HuH-7.5 (cell line): Measurements from ENCODE around the gene KRT76.
"Not testable (repeated sequence)": the region's sequence is repeated elsewhere in the genome, so short reads cannot be mapped to it uniquely, and the experiment has no call there.

Experiments
- DNase-seq: peaks from one replicate; pipeline ENCODE4 v3.0.0; 2011; ENCODE audit warnings: low spot score

Gene KRT76

DNA sequence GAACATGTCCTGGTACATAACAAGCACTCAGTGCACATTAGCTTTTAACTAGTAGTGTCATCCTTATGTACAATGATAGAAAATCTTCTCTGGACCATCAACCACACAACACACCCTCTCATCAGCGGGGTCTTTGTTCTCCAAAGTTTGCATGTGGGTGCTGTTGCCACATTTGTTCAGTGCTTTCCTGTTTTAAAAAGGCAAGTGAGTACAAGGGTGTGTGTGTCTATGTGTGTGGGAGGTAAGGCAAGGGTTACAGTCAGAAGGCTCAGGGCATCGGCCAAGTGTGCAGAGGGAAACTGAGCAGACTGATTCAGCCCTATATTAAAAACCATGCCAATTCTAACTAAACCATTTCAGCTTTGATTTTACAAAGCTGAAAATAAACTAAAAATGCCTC is 17.9 kb downstream of the KRT76 start:
- DNase-seq, result no peak

DNA sequence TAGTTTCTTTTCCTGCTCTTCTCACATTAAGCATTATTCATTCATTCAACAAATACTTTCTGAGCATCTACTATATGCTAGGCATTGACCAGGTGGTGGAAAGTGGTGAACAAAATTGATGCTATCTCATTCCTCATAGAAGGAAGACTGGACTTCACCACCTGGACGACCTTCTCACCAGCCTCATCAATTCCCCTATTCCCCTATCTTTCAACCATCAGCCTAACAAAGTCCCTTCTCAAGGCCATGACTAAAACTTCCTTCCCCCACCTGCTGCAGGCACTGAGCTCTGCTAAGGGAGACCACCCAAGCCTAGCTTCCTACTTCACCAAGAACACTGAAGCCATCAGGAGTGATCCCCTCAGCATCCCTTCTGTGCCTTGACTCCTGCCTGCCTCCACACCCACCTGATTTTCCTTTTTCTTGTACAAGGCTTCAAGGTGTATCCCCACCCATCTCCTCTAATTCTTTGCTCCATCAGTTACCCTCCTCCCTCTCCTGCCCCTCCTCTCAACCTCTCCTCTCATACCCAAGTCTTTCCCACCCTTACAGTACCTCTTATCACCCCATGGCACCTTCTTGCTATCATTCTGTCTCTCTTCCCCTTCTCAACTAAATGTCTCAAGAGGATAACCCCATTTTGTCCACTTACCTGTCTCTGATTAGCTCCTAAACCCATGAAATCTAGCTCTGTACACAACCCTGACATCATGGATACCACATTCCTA is 19.5 kb downstream of the KRT76 start:
- no peak for DNase-seq

DNA sequence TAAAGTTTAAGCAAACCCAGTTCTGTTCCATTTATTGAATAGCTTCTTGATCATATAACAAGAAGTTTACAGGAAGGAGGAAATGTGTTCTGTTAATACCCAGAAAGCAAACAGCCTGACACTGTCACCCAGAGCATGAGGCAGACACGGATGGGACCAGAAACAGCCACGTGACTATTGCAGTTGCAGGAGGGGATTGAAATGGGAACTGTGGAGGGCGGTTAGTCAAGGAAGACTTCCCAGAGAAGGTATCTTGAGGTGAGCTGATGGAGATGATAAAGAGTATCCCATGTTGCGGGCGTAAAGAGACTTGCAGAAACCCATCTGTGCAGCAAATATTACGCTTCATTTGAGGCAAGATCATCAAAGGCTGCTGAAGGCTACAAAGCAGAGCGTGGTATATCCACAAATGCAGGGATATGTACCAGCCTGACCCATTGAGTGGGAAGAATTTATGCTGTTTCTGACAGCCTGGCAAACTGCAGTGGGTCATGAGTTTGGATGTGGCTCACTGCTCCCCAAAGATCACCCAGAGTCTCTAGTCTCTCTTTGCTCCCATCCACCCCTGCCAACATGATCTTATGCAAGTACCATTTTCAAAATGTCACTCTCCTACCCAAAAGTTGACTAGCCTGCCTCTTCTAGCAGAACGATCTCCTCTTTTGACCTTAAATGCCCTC is 20.7 kb downstream of the KRT76 start:
- DNase-seq, result no peak

DNA sequence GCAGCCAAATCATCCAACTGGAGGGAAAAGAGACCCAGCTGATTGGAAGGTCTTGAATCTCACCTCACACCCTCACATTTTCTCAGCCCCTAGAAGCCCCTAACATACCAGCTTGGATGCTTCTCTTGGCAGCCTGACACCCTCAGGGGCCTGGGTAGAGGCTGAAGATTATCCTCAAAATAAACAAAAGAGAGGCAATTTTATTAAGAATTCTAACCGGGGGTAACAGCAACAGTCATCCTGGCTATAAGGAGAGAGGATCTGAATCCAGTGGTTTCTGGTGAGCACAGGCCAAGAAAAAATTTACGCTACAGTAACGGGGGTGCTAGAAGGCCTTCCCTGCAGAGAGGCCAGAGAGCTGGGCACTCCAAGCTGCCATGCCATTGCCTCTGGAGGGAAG is 21.6 kb downstream of the KRT76 start:
- DNase-seq, result no peak

DNA sequence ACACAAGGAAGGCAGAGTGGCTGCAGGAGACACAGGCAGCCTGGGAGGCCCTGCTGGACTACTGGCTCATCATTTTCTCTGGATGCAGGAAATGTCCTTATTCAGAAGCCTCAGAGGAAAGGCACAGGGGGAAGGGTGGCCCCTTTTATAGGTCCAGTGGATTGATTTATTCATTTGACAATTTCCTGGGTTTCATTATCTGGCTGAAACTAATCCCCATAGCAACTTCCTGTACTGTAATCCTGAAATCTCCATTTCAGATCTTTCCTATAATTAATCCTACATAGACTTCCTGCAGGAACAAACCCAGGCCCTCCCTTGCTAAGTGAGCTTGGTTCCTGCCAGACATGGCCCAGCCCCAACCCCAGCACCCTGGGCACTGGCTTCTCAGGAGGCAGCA is 23.0 kb downstream of the KRT76 start:
- DNase-seq, result no peak

DNA sequence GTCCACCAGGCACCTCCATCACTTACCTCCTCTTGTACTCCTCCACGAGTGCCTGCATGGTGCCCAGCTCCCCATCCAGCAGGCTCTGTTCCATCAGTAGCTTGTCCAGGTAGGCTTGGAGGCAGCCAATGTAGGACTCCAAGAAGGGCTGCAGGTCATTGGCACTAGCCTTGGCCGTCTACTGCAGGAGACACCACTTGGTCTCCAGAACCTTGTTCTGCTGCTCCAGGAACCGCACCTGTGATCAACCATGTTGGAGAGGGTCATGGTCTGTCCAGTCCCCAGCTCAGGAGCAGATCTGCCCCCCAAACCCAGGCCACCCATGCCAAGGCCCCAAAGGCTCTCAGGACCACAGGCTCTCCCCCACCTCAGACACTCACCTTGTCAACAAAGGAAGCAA is 23.9 kb downstream of the KRT76 start:
- no peak for DNase-seq

DNA sequence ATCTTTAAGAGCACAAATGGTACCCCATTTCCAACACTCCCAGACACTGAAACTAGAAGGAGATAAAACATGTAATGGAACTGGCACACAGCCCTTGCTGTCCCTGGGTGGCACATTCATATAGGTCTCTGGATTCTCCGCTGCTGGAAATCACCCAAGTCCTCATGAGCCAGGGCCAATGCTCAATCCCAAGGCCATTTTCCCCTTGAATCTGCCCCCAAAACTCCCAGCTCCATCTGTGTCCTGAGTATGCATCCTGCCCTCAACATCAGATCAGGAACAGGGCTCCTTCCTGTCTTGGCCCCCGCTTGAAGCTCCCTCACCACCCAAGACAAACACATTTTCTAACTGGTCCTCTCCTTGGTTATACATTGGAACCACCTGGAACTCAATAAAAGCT is 24.6 kb downstream of the KRT76 start:
- no peak for DNase-seq

DNA sequence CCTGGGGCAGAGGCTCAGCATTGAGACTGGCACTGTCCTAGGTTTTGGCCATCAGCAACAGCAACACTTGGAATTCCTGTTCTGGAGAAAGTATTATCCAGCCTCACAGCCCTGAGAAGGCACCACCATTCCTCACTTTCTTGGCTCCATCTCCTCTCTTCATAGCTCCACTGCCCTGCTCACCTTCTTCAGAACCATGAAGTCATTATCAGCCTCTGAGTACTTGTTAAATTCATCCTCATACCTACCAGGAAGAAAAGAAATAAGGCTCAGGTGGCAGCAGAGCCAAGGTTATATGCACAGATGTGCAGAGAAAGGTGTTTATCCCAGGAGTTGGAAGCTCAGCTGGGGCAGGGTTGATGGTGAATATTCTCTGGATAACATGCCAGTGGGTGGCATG is 25.4 kb downstream of the KRT76 start:
- no peak for DNase-seq

DNA sequence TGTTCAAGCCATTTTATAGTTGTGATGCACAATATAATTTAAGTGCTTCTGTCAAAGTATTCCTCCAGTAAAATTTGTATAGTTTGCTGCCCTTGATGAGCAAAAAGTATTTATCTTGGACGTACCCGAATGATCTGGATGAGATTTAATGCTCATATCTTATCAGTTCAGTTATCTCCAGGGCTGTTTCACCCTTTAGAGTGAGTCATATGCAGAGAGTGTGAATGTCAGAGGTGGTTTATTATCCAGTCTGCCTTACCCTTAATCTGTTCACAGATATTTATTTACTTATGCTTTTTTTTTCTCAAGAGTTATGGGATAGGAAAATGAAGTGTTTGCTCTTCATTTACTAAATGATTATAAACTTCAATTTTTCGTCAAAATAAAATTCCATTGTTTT is 26.6 kb downstream of the KRT76 start:
- not testable (repeated sequence) for DNase-seq

DNA sequence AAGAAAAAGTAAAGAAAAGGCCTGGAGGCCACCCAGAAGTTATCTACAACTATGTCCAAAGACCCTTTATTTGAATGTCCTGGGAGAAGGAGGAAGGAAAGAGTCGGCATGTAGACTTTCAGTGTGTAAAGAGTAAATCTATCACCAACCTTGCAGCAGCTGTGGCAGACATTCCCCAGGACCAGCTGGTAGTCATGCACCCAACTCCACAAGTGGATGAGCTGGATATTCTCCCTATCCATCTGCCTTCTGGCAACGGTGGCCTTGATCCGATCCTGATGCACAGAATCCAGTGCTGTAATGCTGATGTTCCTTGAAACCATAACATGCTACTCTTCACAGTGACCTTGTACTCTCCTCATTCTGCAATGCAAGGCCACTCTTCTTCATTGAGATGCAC is 27.3 kb downstream of the KRT76 start:
- no peak for DNase-seq

DNA sequence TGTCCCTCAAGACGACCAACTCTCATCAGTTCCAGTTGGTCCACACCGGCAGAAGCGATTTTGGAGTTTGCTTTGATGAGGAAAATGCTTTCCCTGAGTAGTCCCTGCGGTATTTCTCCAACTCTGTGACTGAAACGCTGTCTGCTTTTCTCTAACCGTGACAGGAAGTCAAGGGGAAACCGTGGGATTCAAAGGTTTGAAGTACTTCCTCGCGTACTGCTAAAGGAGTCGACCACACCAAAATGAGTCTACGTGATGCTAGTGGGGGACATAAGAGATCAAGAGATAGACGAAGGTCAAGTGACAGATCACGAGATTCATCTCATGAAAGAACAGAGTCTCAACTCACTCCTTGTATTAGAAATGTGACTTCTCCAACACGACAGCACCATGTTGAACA is 28.6 kb downstream of the KRT76 start:
- DNase-seq, result no peak

DNA sequence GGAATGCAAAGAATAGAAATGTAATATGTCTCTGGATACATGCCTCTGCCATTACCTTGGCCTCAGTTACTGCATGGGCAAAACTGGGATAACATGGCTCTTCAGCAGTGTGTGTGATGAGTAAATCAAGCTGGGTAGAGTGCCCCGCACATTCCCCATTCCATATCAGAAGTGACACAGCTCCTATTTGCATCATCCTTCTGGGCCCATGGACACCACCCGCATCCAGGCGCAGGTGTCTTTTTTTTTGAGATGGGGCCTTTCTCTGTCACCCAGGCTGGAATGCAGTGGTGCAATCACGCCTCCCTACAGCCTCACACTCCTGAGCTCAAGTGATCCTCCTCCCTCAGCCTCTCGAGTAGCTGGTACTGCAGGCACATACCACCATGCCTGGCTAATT is 31.6 kb downstream of the KRT76 start:
- no peak for DNase-seq

DNA sequence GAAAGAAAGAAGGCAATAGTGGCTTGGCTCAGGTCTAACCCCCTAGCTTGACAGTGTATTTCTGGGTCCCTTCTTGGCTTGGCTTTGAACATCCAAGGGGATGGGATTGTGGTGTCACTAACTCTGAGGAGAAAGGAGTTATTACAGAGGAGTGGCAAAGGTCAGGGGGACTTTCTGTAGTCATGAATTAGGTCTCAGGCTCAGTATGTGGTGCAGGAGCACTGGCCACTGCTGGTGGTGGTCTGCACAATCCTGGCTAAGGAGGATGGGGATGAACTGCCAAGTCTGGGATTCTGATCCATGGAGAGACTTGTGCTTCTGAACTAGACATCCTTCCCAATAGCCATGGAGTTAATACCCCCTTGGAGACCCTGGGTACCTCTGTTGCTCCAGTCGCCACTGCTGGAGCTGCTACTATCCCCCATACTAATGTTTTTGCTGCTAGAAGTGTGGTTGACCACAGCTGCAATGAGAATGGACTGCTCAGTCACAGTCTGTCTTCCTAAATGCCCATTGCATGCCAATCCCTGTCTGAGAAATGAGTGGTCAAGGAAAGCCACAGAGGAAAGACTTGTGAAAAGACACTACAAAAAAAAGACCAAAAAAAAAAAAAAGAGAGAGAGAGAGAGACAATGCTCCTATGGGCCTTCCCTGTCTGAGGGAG is 32.5 kb downstream of the KRT76 start:
- DNase-seq, result no peak

DNA sequence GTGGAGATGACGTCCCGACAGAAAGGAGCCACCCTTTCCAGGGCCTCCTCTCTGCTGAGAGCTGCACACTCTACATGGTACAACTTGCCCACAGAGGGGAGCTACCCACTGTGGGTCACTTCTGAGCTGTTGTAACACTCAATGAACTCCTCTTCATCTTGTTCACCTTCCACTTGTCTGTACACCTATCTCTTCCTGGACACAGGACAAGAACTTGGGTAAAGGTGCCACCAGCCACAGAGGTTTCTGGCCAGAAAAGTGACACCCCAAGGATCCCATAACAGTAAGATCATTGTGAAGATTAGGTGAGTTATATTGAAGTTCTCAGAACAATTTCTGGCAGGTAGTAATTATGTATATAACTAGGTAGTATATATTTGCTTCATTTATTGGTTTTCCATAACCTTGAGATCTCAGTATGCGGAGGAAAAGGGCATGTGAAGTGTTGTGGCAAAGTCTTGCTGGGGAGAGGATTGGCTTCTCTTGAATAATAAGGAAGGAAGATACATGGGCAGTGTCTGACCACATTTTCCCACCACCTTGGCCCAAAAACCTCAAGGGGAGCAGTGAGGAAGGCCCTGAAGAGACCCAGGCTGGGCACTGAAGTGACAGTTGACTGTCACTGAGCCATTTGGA is 34.2 kb downstream of the KRT76 start:
- no peak for DNase-seq

DNA sequence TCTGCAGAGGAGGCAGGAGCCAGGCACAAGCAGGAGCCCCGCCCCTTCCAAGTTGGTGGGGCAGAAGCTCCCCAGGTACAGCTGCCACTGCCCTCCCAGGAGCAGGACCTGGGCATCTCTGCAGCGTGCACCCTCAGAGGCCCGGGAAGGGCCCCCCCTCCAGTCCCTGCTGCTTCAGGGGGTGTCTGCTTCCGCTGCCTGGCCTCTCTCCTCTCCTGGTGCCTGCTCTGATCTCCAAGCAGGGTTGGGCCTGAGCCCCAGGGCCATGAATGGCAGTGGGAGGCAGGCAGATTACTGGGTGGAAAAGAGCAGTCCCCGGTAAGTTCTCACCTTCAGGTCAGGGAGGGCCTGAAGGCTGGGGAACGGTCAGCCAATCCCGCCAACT is 35.0 kb downstream of the KRT76 start:
- no peak for DNase-seq

DNA sequence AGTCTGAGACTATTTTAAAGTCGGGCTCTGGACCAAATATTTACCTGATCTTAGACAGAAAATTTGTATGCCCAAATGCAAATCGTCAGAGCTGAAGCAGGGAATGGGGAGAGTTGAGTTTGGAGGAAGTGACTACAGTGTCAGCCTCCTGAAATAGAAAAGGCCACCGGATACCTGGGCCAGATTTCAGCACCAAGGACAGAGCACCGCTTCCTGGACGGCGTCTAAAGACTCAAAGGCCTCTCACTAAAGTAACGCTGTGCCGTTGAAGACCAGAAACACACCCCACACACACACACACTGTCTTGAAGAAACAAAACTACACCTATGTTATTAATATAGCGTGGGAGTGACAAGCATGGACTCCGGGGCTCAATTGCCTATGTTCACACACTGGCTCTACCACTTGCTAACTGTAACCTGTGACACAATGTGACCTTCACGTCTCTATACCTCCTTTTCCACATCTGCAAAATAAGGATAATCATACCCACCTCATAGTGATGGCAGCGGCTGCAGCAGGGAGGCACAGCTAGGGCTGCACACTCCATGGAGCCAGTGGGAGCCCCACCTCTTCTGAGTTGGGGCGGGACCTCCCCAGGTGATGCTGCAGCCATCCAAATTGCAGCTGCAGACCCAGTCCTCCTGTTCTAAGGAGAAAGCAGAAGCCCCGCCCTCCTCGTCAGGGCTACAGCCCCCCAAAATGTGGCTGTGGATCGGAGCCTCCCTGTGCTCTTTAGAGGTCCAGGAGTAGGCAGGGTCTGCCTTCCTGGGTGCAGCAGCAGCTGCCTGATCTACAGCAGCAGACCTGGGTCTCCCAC is 35.6 kb downstream of the KRT76 start:
- DNase-seq, result peak; percentile 69

DNA sequence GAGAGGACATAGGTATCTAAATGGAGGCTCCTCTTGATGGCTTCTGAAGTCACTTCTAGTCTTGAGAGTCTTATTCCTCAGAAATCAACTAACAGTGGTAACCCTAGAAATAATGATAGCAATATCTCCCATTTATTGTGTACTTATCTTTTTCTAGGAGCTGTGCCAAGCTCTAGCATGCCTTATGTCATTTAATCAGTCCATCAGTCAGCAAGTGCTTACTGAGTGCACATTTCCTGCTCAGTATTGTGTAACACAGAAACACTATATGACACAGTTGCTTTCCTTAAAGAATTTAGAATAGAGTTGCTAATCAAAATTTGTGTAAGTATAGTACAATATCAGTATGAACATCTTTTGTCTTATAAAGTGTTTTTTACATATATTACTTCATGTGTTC is 36.6 kb downstream of the KRT76 start:
- no peak for DNase-seq

DNA sequence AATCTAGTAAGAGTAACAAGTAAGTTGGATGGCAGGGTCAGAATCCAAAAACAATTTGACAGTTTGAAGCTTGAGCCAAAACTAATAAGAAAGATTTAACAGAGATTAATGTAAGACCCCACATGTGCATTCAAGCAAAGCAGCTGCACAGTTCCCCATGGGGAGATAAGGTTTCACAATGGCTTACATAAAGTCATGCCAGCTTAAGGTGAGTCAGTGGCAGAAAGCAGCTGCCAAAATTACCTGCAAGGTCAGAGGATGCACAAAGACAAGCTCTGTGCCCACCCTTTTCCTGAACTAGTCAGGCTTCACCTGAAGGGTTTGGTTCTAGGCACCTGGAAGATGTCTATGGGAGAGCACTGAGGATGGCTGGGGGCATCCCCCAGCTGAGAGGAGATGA is 37.2 kb downstream of the KRT76 start:
- DNase-seq, result no peak

DNA sequence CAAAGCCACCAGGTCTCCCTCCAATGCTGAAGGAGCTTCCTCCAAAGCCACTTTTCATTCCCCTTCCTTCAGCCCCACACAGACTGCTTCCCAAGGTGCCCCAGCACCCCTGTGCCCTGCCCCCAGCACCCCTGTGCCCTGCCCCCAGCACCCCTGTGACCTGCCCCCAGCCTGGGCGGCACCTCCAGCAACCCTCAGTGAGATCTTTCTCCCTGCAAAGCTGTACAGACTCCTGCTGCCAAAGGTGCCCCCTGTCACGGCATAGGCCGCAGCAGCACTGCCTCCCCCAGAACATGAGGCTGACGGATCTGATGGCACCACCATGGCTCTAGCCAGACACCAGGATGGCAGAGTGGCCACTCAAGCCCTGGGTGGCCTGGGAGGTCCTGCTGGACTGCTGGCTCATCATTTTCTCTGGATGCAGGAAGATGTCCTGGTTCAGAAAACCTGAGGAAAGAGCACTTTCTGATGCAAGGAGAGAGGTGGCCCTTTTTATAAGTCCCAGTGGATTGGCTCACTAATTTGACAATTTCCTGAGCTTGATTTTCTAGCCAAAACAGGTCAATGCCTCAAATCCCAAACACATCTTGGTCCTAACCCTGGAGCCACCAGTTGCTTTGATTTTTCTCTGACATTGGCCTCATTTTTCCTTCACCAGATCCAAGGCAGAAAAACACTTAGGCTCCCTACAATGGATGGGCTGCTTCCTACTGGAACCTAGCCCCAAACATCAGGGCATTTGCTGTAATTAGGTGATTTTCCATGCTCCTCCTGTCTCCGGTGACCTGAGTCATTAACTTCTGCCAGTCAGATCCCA is 41.1 kb downstream of the KRT76 start:
- no peak for DNase-seq

DNA sequence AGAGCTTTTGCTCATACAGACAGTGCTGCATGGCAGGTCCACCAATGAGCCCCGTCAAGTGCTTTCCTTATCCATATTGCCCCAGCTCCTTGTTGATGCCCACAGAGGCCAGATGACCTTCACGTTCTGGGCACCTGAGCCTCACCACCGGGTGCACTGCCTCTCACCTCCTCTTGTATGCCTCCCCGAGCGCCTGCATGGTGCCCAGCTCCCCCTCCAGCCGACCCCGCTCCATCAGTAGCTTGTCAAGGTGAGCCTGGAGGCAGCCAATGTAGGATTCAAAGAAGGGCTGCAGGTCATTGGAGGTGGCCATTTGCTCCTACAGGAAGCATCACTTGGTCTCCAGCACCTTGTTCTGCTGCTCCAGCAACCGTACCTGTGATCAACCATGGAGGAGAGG is 42.0 kb downstream of the KRT76 start:
- no peak for DNase-seq

DNA sequence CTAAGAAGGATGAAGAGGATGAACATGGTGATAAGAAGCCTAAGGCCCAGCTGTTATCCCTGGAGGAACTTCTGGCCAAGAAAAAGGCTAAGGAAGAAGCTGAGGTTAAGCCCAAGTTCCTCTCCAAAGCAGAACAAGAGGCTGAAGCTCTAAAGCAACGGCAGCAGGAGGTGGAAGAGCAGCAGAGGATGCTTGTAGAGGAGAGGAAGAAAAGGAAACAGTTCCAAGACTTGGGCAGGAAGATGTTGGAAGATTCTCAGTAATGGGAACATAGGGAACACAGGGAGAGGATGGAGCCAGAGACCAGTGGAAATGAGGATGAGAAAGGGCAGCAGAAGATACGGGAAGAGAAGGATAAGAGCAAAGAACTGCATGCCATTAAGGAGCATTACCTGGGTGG is 46.4 kb downstream of the KRT76 start:
- DNase-seq, result no peak
